Neural progenitor cell (in vitro differentiated cells): ENCODE data around the gene ZBED4. TPM values are rescaled to one million over a fixed set of nuclear protein-coding genes. Genes with fewer than 3 reads are reported as not detected.

Experiments
- DNase-seq: peaks from one replicate; pipeline ENCODE4 v3.0.0-alpha.2; 2016; ENCODE audit warnings: low spot score
- H2AFZ ChIP-seq: fragments of 200-600 bp; sonication (generic); replicated peaks from 2 replicates; pipeline ENCODE4 v1.6.1; 2016; ENCODE audit warnings: antibody characterized with exemption
- H3F3A ChIP-seq: fragments of 200-600 bp; sonication (generic); 2 replicates; pipeline ENCODE4 v1.6.1; 2016; ENCODE audit warnings: antibody characterized with exemption, low read depth
- H3K27ac ChIP-seq: fragments of 200-600 bp; sonication (generic); 2 replicates; pipeline ENCODE4 v1.5.1; 2016; ENCODE audit warnings: mild to moderate bottlenecking
- H3K27me3 ChIP-seq: fragments of 200-600 bp; sonication (generic); 2 replicates; pipeline ENCODE4 v1.6.1; 2016; ENCODE audit warnings: mild to moderate bottlenecking, moderate library complexity
- H3K36me3 ChIP-seq: fragments of 200-600 bp; sonication (generic); 2 replicates; pipeline ENCODE4 v1.5.1; 2016
- H3K4me1 ChIP-seq: fragments of 200-600 bp; sonication (generic); 2 replicates; pipeline ENCODE4 v1.6.1; 2016; ENCODE audit warnings: mixed run types
- H3K4me2 ChIP-seq: fragments of 200-600 bp; sonication (generic); 2 replicates; pipeline ENCODE4 v1.6.1; 2016
- H3K4me3 ChIP-seq: fragments of 200-600 bp; sonication (generic); 2 replicates; pipeline ENCODE4 v1.5.1; 2016
- H3K79me2 ChIP-seq: fragments of 200-600 bp; sonication (generic); 2 replicates; pipeline ENCODE4 v1.6.1; 2016; ENCODE audit warnings: low read depth
- H3K9ac ChIP-seq: fragments of 200-600 bp; sonication (generic); 2 replicates; pipeline ENCODE4 v1.6.1; 2016
- H3K9me3 ChIP-seq: fragments of 200-600 bp; sonication (generic); 2 replicates; pipeline ENCODE4 v1.5.1; 2016; ENCODE audit warnings: low read depth
- H4K20me1 ChIP-seq: fragments of 200-600 bp; sonication (generic); 2 replicates; pipeline ENCODE4 v1.6.1; 2016; ENCODE audit warnings: low read depth
- H3K27ac Mint-ChIP-seq: 3 replicates; pipeline ENCODE4 v1.8.0; 2021; ENCODE audit warnings: mixed read lengths
- H3K27me3 Mint-ChIP-seq: 2 replicates; pipeline ENCODE4 v1.8.0; 2022; ENCODE audit warnings: low read depth, mild to moderate bottlenecking, inconsistent platforms, moderate library complexity, mixed read lengths; ENCODE audit not compliant: insufficient read depth
- H3K36me3 Mint-ChIP-seq: 3 replicates; pipeline ENCODE4 v1.8.0; 2021; ENCODE audit warnings: mixed read lengths
- H3K4me1 Mint-ChIP-seq: 3 replicates; pipeline ENCODE4 v1.8.0; 2021; ENCODE audit warnings: mixed read lengths
- H3K4me3 Mint-ChIP-seq: 3 replicates; pipeline ENCODE4 v1.8.0; 2021; ENCODE audit warnings: mild to moderate bottlenecking, moderate library complexity, mixed read lengths
- H3K9me3 Mint-ChIP-seq: 3 replicates; pipeline ENCODE4 v1.8.0; 2020; ENCODE audit warnings: mixed read lengths
- CTCF ChIP-seq: fragments of 200-600 bp; sonication (generic); IDR thresholded peaks from 2 replicates; pipeline ENCODE4 v1.5.1; 2017; ENCODE audit warnings: antibody characterized with exemption, mild to moderate bottlenecking
- EZH2 ChIP-seq: fragments of 200-600 bp; sonication (generic); IDR thresholded peaks from 2 replicates; pipeline ENCODE4 v1.6.1; 2017; ENCODE audit warnings: antibody characterized with exemption, mild to moderate bottlenecking, moderate library complexity
- EZH2phosphoT487 ChIP-seq: fragments of 200-600 bp; sonication (generic); IDR thresholded peaks from 2 replicates; pipeline ENCODE4 v1.6.1; 2017; ENCODE audit warnings: antibody characterized with exemption
- total RNA-seq: library from RNA; depleted of rRNA; stranded (reverse); fragments of >200 nt; gene quantifications from 2 replicates; pipeline ENCODE4 v1.2.3, GENCODE V29; 2015; ENCODE audit warnings: low replicate concordance

The ZBED4 gene
- total RNA-seq, 1 donor from 2014 or later = 23.1 TPM

DNA sequence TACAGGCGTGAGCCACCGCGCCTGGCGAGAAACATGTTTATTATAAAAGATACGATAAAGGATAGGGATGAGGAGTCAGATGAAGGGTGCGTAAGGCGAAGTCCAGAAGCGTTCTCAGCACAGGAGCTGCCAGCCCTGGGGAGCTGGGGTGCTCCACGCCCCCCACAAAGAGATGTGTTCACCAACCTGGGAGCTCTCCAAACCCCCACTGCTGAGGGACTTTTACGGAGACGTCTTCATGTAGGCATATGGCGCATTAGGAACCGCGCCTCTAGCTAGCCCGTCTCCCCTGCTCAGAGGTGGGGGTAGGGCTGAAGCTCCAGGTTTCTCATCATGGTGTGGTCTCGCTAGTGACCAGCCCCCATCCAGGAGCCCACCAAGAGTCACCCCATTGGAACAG is 8.4 kb upstream of the ZBED4 start:
- Histone ChIP-seq H3K27me3 (peaks cover 76% of the 10 kb centered on the region), H2AFZ (no peak overlapping the region), H3K4me2 (no peak overlapping the region), H3K9me3 (no peaks in the 10 kb centered on the region), H3K4me3 (no peak overlapping the region), H4K20me1 (peaks cover 16% of the 10 kb centered on the region), H3K4me1 (peaks cover 18% of the 10 kb centered on the region), H3K9ac (no peak overlapping the region), H3K27ac (no peak overlapping the region), H3K36me3 (no peaks in the 10 kb centered on the region), H3K79me2 (no peaks in the 10 kb centered on the region), H3F3A (no peaks in the 10 kb centered on the region)
- H3K36me3 Mint-ChIP-seq = no peaks in the 10 kb centered on the region
- no peak overlapping the region for H3K27ac Mint-ChIP-seq
- peaks cover 42% of the 10 kb centered on the region for H3K27me3 Mint-ChIP-seq
- TF ChIP-seq CTCF (no peak), EZH2phosphoT487 (no peak), EZH2 (no peak)
- no peak for DNase-seq
- H3K4me1 Mint-ChIP-seq = no peaks in the 10 kb centered on the region
- H3K4me3 Mint-ChIP-seq = no peak overlapping the region
- peaks cover 2% of the 10 kb centered on the region for H3K9me3 Mint-ChIP-seq

DNA sequence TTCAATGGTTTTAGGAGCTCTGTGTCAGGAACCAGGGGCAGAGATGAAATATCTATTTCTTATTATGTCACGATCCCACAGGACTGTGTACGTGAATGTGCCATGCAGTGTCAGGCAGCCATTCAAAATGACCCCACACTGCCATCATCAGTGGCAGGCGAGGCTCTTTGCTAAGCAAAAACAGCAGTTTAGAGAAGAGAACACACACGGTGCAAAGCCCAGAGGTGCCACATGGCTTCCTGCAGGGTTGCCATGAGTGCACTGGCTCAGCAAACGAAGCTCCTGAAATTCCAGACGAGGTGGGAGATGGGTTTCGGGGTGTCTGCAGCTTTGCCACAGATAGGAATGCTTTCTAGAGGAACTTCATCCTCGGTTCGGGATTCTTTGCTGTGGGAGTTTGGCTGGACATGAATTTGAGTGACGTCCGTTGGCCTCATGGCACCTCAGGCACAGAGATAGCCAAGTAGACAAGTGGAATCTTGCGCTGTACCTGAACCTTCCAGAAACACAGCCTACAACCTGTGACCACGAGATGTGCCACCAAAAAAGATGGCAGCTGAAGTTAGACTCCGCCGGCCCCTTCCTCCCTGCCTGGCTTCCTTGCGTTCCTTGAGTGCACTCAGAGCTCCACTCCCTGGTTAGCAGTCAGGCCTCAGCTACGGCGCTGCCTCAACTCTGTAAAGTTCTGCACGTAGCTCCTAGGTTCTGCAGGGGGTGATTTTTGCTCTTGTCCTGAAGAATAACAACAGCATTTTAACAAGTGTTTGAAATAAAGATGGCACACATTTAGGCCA is 7.8 kb upstream of the ZBED4 start:
- Mint-ChIP-seq H3K4me3 (no peak overlapping the region), H3K36me3 (no peaks in the 10 kb centered on the region), H3K9me3 (peaks cover 2% of the 10 kb centered on the region), H3K27me3 (peaks cover 47% of the 10 kb centered on the region), H3K27ac (no peak overlapping the region), H3K4me1 (no peaks in the 10 kb centered on the region)
- TF ChIP-seq EZH2phosphoT487 (no peak), CTCF (no peak), EZH2 (peak; percentile 16)
- Histone ChIP-seq H2AFZ (no peak overlapping the region), H3K27ac (no peak overlapping the region), H3K9ac (no peak overlapping the region), H3K4me2 (no peak overlapping the region), H3K4me1 (peaks cover 18% of the 10 kb centered on the region), H3K79me2 (no peaks in the 10 kb centered on the region), H3K4me3 (no peak overlapping the region), H3K9me3 (no peaks in the 10 kb centered on the region), H3F3A (no peaks in the 10 kb centered on the region), H3K27me3 (peaks cover 82% of the 10 kb centered on the region), H4K20me1 (peaks cover 21% of the 10 kb centered on the region), H3K36me3 (no peaks in the 10 kb centered on the region)
- DNase-seq = no peak

GRCh38 chr22:49847751-49848689 is 5.6 kb upstream of the ZBED4 start:
- Mint-ChIP-seq H3K9me3 (peaks cover 2% of the 10 kb centered on the region), H3K4me1 (no peaks in the 10 kb centered on the region), H3K4me3 (peak overlapping the region; percentile 69), H3K27me3 (peaks cover 65% of the 10 kb centered on the region), H3K27ac (no peak overlapping the region), H3K36me3 (no peaks in the 10 kb centered on the region)
- TF ChIP-seq CTCF = no peak
- TF ChIP-seq EZH2phosphoT487 = peak; percentile 97
- TF ChIP-seq EZH2 = peak; percentile 98
- no peaks in the 10 kb centered on the region for H3K79me2 ChIP-seq
- H3K9me3 ChIP-seq = no peaks in the 10 kb centered on the region
- peak overlapping the region; percentile 77 for H3K4me2 ChIP-seq
- peaks cover 21% of the 10 kb centered on the region for H4K20me1 ChIP-seq
- peaks cover 98% of the 10 kb centered on the region for H3K27me3 ChIP-seq
- no peak overlapping the region for H3K9ac ChIP-seq
- H3K36me3 ChIP-seq = no peaks in the 10 kb centered on the region
- H3K27ac ChIP-seq = no peak overlapping the region
- H3K4me3 ChIP-seq = peak overlapping the region; percentile 44
- peaks cover 18% of the 10 kb centered on the region for H3K4me1 ChIP-seq
- no peaks in the 10 kb centered on the region for H3F3A ChIP-seq
- DNase-seq = peak; percentile 28
- no peak overlapping the region for H2AFZ ChIP-seq
